AML-193 (cell line): Measurements from ENCODE around the gene WDR19.
"Not testable (repeated sequence)": the region's sequence is repeated elsewhere in the genome, so short reads cannot be mapped to it uniquely, and the experiment has no call there.

Experiments used
- DNase-seq, 2 experiments: peaks; one replicate each; lab custom pipeline; 2025; lab: John Stamatoyannopoulos, UW

Gene WDR19

GRCh38 chr4:39233114-39233513, 50.8 kb downstream of the WDR19 start:
- DNase-seq: no peak

DNA sequence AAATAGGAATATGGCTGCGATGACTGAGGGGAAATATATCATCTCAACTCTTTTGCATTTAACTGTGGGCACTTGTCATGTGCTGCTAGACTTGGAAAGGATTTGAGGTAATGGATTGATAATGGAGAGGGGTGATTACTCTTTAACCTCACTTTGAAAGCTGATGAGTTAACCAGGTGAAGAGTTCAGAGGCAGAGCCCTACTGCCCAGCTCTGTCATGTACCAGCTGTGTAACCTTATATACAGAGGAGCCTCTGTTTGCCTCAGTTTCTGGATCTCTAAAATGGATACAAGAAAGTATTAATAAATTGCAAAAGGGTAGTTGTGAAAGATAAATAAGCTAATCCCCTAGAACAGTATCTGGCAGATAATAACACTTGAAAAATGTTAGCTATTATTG, 51.5 kb downstream of the WDR19 start:
- DNase-seq: no peak

- DNase-seq: no peak
Measured at GRCh38 chr4:39235021-39235420, 52.7 kb downstream of the WDR19 start.

DNA sequence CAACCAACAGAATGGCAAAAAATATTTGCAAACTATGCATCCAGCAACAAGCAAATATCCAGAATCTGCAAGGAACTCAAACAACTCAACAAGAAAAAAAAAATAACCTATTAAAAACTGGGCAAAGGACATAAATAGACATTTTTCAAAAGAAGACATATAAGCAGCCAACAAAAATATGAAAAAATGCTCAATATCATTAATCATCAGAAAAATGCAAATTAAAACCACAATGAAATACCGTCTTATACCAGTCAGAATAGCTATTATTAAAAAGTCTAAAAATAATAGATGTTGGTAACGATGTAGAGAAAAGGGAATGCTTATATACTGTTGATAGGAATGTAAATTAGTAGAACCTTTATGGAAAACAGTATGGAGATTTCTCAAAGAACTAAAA, 53.4 kb downstream of the WDR19 start:
- no peak for DNase-seq

DNA sequence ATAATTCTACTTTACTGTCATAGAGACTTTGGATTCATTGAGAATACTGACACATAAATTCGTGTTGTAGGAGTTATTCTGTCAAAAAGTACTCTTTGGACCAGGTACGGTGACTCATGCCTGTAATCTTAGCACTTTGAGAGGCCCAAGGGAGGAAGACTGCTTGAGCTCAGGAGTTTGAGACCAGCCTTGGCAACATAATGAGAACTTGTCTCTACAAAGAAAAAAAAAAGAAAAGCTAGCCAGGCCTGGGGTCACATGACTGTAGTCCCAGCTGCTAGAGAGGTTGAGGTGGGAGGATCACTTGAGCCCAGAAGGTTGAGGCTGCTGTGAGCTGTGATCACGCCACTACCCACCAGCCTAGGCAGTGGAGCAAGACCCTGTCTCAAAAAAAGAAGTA, 54.9 kb downstream of the WDR19 start:
- DNase-seq: no peak

GRCh38 chr4:39243462-39243861, 61.1 kb downstream of the WDR19 start:
- DNase-seq: no peak

DNA sequence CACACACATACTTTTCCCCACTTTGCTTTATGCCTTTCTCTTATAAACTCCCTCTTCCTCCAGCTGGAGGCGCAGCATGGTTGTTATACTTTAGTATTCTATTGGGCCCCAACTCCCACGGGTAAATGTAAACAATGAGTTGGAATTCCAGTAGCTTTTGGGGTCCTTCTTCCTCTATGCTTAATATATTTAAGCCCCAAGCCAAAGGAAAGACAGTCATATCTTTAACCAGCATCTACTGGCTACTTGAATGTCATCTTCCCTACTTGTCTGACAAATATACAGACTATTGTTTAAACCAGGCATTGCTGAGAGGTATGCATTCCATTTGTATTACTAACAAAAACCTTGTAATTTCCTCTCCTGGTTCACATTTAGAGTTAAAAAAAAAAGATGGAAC, 72.9 kb downstream of the WDR19 start:
- no peak for DNase-seq

DNA sequence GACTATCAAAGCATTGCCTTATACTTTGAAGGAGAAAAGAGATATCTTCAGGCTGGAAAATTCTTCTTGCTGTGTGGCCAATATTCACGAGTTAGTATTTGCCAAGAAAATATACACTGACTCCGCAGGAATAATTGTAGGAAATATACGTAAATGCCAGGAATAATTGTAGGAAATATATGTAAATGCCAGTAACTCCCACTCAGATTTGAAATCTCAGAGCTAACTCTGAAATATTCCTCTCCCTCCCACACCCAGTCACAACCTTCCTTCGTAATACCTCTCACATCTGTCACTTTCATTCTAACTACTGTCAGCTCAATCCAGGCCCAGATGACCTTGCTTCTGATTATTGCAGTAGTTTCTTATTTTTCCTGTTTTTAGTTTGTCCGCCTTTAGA, 73.5 kb downstream of the WDR19 start:
- DNase-seq: no peak

GRCh38 chr4:39256436-39256835, 74.1 kb downstream of the WDR19 start:
- DNase-seq: no peak

GRCh38 chr4:39259571-39260330, 77.4 kb downstream of the WDR19 start:
- no peak for DNase-seq

- DNase-seq: no peak
Measured at GRCh38 chr4:39263895-39264294, 81.6 kb downstream of the WDR19 start.

DNA sequence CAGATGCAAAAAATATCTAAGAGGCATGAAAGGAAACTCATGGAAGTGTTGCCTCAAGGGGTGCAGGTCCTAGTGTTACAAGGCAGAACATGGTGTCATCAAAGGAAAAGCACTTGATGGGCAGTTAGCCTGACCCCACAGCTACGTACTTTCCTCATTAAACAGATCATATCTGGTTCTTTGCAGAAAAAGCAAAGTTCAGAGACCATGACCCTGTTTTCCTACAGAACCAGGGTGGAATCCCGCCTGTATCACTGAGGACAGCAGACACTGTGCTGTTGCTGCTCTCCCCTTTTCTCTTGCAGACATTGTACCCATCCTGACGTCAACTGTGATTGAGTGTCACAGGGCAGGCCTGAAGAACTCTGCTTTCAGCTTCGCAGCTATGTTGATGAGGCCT, 92.2 kb downstream of the WDR19 start:
- no peak for DNase-seq

DNA sequence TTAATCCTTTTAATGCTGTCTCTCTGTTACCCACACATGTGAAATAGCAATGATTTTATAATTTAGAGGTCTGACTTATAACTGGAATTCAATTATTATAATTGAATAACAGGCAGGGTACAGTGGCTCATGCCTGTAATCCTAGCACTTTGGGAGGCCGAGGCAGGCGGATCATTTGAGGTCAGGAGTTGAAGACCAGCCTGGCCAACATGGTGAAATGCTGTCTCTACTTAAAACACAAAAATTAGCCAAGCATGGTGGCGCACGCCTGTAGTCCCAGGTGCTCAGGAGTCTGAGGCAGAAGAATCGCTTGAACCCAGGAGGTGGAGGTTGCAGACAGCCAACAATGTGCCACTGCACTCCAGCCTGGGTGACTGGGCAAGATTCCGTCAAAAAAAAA, 95.3 kb downstream of the WDR19 start:
- not testable (repeated sequence) for DNase-seq

DNA sequence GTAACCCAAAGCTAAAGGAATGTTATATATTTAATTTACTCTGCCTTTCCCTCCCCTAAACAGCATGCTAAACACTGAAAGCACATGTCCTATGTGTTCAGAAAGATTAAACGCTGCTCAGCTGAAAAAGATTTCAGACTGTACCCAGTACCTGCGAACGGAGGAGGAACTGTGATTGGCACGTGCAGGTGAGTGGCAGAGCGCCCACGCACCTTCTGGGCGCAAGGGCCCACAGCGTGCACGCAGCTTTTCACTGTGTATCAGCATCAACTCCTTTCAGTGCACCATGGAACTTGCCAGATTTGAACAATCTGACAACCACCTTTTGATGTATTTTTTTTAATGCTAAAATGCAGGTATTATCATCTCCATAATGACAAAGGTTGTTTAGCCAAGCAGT, 96.1 kb downstream of the WDR19 start:
- no peak for DNase-seq

DNA sequence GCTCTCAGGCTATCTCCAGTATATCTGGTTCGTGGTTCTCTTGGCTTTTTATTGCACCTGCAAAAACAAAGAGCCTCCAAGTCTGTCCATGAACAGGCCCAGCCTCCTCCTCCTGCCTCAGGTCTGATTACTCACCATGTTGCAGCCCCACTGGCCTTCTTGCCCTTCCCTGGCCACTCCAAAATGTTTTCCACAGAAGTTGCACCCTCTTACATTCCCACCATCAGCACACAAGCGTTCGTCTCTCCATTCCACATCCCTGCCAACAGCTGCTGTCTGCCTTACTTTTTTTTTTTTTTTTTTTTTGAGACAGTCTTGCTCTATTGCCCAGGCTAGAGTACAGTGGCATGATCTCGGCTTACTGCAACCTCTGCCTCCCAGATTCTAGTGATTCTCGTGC, 97.1 kb downstream of the WDR19 start:
- DNase-seq: no peak

- no peak for DNase-seq
Measured at GRCh38 chr4:39280770-39281169, 98.4 kb downstream of the WDR19 start.

GRCh38 chr4:39285111-39285795, 102.9 kb downstream of the WDR19 start:
- DNase-seq: no peak

DNA sequence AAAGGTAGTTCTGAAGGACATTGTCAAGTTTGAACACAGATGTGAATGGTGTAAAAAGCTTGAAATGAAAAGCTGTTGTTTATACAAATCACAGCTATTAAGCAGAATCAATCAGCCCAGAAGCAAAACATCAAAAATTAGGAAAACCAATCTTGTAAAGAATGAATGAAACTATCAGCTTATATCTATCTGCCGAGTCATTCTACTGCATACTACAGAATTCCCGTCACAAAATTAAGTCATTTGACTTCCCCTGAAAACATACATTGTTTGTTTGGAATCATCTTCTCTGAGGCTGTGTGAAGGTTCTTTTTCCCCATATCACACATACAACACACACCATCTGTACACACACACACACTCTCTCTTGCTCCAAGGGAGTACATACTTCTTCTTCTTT, 103.5 kb downstream of the WDR19 start:
- no peak for DNase-seq

GRCh38 chr4:39286263-39286662, 103.9 kb downstream of the WDR19 start:
- DNase-seq: no peak

DNA sequence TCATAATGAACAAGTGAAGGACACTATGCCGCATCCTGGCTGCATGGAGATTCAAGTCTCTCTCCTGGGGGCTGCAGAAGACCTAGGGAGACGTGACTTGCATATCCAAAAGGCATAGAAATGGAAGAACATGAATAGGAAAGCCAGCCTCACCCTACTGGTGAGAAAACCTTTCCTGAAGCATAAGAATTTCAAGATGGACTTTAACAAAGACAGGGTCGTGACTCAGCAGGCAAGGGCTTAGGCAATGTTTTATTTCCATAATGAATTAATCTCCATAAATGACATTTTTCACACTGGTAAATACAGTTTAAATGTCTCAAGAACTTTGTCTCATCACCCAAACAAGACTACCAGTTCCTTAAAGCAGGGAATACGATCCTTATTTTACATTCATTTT, 104.9 kb downstream of the WDR19 start:
- DNase-seq: no peak

DNA sequence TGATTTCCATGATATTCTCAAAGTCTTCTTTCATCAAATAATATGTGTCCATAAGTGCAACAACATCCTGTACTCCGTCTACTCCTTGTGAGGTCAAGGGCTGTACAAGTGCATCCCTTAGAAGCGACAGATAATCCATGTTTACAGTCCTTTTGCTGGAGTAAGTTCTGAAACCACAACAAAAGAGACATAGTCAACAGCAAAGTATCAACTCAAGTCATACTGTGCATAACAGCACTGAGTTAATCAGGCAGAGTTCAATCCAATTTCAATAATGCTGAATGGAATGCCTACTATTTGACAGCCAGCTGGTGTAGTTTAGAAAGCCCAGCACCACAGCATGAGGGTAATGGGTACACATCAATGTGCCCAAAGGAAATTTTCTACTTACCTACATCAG, 109.4 kb downstream of the WDR19 start:
- DNase-seq: no peak

DNA sequence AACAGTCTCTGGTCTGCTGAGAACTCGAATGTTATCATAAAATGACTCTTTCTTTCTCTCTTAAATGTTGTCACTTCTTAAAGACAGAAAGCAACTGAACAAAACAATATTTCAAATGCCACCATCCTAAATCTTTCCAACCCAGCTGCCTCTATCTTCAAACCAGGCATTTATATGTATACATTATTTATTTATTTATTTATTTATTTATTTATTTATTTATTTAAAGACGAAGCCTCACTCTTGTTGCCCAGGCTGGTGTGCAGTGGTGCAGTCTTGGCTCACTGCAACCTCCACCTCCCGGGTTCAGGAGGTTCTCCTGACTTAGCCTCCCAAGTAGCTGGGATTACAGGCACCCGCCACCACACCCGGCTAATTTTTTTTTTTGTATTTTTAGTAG, 110.1 kb downstream of the WDR19 start:
- not testable (repeated sequence) for DNase-seq

DNA sequence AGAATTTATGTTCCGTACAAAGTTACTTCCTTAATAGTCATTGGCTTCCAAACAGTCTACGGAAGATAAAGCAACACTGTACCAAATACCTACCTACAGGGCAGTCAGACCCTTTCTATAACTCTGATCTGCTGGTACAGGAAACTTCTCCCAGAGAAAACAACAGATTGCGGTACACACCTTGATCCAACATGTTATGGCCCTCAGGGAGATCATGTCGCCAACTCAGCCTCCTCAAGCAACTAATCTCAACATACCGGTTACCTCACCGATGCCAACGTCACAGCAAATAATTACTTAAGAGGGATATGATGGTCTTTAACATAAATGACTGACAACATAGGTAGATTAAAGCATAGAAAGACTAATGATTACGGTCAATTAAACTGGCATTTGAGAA, 113.5 kb downstream of the WDR19 start:
- no peak for DNase-seq

GRCh38 chr4:39302901-39303300, 120.6 kb downstream of the WDR19 start:
- no peak for DNase-seq
